HUES48 (cell line): Measurements from ENCODE around the gene ZNF865.

Experiments
- H3K27ac ChIP-seq: one replicate; pipeline ENCODE4 v1.7.0; 2013; ENCODE audit warnings: low read depth, low read length, inconsistent platforms
- H3K27me3 ChIP-seq: 2 replicates; pipeline ENCODE4 v1.6.1; 2013; ENCODE audit warnings: mild to moderate bottlenecking, low read length; ENCODE audit not compliant: control insufficient read depth, insufficient read depth
- H3K36me3 ChIP-seq: 2 replicates; pipeline ENCODE4 v1.6.1; 2013; ENCODE audit warnings: low read length; ENCODE audit not compliant: control insufficient read depth, insufficient read depth
- H3K4me1 ChIP-seq: 2 replicates; pipeline ENCODE4 v1.6.1; 2013; ENCODE audit warnings: mild to moderate bottlenecking, low read length; ENCODE audit not compliant: control insufficient read depth, insufficient read depth
- H3K4me3 ChIP-seq: 2 replicates; pipeline ENCODE4 v1.5.1; 2013; ENCODE audit warnings: mild to moderate bottlenecking, low read depth, low read length
- H3K9ac ChIP-seq: 2 replicates; pipeline ENCODE4 v1.6.1; 2013; ENCODE audit warnings: mild to moderate bottlenecking, low read depth, low read length, moderate library complexity
- H3K9me3 ChIP-seq: 2 replicates; pipeline ENCODE4 v1.6.1; 2013; ENCODE audit warnings: low read length; ENCODE audit not compliant: control insufficient read depth, insufficient read depth

ZNF865 gene

DNA sequence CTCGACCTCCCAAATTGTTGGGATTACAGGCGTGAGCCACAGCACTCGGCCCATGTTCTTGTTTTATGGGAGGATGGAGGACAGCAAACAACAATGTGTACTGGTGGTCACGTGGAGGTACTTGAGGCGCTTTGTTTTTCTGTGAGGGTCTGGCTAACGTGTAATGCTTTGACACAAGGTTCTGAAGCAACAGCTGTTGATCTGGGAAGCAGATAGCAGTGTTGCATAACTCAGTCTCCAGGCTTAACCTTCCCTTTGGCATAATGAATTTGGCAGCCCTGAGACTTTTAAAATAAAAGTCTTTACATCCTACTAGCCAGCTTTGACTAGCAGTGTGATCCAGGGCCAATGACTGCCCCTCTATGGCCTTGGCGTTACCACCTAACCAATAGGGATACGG is 28.4 kb downstream of the ZNF865 start:
- Histone ChIP-seq H3K36me3 (no peaks in the 10 kb centered on the region), H3K9ac (no peak overlapping the region), H3K4me3 (no peak overlapping the region), H3K27me3 (no peaks in the 10 kb centered on the region), H3K9me3 (no peaks in the 10 kb centered on the region), H3K4me1 (peaks cover 6% of the 10 kb centered on the region), H3K27ac (no peak overlapping the region)

DNA sequence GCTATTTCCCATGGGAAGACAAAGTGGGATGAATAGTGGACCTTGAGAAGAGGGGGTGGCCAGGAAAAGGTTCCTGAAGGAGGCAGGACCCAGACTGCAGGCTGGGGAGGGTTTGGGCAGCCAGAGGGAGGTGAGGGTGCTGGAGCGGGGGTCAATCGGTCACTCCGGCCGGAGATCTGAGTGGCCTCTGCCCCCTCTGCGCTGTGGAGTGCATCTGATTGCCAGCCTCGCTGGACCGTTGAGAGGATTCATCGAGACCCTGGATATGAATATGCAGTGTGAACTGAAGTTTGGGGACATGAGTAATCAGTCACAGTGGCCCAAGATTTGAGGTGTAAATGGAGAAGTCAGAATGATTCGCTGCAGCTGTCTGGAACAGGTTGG is 29.9 kb downstream of the ZNF865 start:
- Histone ChIP-seq H3K9ac (peak overlapping the region; percentile 91), H3K4me3 (peak overlapping the region; percentile 88), H3K36me3 (no peaks in the 10 kb centered on the region), H3K9me3 (no peaks in the 10 kb centered on the region), H3K27ac (peak overlapping the region; percentile 63), H3K4me1 (peaks cover 8% of the 10 kb centered on the region), H3K27me3 (no peaks in the 10 kb centered on the region)

DNA sequence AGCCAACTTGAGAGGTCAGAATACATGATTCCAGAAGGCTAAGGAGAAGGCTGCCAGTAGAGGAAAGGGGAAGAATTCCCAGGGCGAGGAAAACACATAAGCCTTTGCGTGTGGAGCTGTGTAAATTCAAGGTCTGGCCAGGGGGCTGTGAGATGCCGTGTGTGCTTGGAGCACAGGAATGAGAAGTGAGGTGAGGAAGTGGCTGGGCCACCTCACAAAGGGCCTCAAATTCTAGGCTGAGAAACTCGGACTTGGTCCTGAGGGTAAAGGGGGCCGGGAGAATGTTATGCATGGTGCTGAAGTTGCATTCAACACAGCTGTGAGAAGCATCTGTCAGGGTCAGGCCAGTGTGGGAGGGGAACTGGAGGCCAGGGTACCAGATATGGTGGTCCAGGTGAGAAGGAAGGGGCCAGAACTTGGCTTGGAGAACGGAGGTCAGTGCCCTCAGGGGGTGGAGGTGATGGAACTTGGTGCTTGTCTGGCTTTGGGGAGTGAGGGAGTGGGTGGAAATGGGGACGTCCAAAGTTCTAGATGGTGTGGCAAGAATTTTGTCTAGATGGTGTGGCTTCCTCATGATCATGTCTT is 30.5 kb downstream of the ZNF865 start:
- no peaks in the 10 kb centered on the region for H3K9me3 ChIP-seq
- H3K9ac ChIP-seq: peak overlapping the region; percentile 91
- no peak overlapping the region for H3K27ac ChIP-seq
- H3K36me3 ChIP-seq: no peaks in the 10 kb centered on the region
- H3K27me3 ChIP-seq: no peaks in the 10 kb centered on the region
- H3K4me1 ChIP-seq: peaks cover 9% of the 10 kb centered on the region
- H3K4me3 ChIP-seq: peak overlapping the region; percentile 88

DNA sequence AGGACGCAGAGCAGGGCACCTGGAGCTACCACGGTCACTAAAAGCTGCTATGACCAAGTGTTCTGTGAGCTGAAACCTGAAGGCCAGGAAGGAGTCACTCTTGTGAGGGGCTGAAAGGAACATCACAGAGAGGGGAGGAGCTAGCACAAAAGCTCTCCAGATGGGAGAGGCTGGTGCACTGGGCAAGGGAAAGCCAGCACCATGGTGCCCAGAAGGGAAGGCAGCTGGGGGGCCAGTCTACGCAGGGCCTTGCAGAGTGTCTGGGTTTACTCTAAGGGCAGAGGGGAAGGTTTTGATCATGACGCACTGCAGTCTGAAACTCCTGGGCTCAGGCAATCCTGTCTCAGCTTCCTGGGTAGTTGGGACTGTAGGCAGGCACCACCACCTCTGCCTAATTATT is 31.3 kb downstream of the ZNF865 start:
- Histone ChIP-seq H3K27me3 (no peaks in the 10 kb centered on the region), H3K4me1 (peaks cover 9% of the 10 kb centered on the region), H3K9me3 (no peaks in the 10 kb centered on the region), H3K9ac (no peak overlapping the region), H3K27ac (no peak overlapping the region), H3K4me3 (no peak overlapping the region), H3K36me3 (no peaks in the 10 kb centered on the region)

DNA sequence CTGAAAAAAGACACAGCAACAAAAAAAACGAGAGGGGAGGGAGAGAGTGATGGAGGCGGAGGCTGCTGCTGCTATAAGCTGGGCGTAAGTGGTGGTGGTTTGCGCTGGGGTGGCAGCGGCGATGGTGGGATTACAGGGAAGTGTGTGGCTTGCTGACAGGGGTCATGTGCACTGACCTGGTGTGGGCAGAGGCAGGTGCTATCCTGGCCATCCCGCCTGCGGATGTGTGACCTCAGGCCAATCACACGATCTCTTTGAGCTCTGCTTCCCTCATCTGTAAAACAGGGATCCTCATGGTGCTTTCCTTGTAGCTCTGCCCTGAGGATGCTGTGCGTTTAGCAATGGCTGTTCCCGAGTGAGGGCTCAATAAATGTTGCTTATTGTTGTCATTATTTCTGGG is 32.1 kb downstream of the ZNF865 start:
- Histone ChIP-seq H3K27me3 (no peaks in the 10 kb centered on the region), H3K4me3 (no peak overlapping the region), H3K27ac (no peak overlapping the region), H3K4me1 (peaks cover 9% of the 10 kb centered on the region), H3K36me3 (no peaks in the 10 kb centered on the region), H3K9me3 (no peaks in the 10 kb centered on the region), H3K9ac (no peak overlapping the region)

DNA sequence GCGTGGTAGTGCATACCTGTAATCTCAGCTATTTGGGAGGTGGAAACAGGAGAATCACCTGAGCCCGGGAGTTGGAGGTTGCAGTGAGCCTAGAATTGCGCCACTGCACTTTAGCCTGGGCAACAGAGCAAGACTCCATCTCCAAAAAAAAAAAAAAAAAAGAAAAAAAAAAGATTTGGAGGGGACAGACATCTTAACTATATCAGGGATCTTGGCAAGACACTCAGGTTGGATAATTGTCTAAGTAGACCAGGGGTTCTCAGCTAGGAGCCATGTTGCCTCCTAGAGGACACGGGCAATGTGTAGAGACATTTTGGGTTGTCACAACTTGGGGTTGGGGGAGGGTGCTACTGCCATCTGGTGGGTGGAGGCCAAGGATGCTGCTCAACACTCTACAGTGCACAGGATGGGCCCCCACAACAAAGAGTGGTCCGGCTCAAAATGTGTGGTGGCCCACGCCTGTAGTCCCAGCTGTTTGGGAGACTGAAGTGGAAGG is 33.5 kb downstream of the ZNF865 start:
- H3K9ac ChIP-seq: no peak overlapping the region
- no peaks in the 10 kb centered on the region for H3K36me3 ChIP-seq
- no peaks in the 10 kb centered on the region for H3K9me3 ChIP-seq
- H3K4me3 ChIP-seq: no peak overlapping the region
- H3K27me3 ChIP-seq: no peaks in the 10 kb centered on the region
- no peak overlapping the region for H3K27ac ChIP-seq
- H3K4me1 ChIP-seq: peaks cover 14% of the 10 kb centered on the region

DNA sequence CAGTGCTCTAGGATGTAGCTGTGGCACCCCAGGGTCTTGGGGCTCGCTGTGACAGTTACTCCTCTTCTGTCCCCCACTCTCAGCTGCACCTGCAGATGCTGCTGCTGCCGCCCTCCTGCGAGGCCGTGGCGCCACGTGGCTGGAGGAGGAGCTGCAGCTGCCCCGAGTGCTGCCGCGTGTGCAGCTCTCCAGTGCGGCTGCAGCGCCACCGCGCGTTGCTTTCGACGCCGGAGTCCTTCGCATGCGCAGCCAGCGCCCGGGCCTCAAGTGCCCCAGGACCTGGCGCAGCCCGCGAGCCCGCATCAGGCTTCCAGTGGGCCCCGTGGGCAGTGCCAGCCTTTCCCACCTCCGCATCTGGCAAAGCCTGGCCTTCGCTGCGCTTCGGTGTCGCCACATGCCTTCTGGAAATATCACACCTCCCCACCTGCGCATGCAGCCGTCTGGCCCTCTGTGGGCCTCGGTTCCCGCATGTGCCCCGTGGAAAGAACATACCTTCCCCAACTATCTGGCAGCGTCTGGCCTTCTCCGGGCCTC is 34.7 kb downstream of the ZNF865 start:
- Histone ChIP-seq H3K9ac (no peak overlapping the region), H3K9me3 (no peaks in the 10 kb centered on the region), H3K4me3 (peak overlapping the region; percentile 76), H3K27me3 (no peaks in the 10 kb centered on the region), H3K36me3 (peaks cover 8% of the 10 kb centered on the region), H3K27ac (peak overlapping the region; percentile 90), H3K4me1 (peaks cover 14% of the 10 kb centered on the region)

DNA sequence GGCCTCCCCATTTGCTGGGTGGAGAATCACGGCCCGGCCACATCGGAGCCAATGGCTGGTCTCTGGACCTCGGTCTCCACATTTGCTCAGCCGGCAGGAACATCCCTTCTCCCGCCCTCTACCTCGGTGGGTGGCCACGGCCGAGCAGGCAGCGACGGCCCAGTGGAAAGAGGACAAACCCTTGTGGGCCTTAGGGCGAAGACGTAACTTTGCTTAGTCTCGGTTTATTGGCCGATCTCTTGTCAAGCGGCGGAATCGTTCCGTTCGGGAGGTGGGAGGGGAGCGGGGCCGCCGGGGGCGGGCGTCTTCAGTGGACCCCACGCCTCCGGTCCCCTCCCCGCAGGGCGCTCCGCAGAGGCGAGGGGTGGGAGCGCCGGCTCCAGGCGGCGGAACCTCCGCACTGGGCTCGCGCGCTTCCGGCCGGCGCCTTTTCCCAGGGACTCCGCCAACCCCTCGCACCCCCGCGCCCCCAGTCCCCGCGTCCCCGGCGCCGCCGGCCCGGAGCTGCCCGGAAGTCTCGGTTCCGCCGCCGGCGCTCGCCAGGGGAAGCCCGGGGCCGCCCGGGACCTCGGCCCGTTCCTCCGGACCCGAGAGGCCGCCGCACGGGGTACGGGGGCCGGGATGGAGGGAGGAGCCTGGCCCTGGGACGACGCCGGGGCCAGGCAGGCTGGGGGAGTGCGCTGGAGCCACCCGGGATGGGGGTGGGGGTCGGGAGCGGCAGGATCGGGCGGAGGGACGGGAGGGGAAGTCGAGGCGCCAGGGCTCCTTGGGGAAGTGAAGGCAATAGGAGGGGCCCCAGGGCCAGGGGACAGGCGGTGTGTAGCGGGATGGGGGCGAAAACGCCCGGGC is 35.4 kb downstream of the ZNF865 start, which contains the start of gene ZNF580:
TSS of gene ZNF580 (plus strand) at position 426 of the 849 bp plus-strand sequence. CDS start 1,507 bp downstream, outside the sequence.
- Histone ChIP-seq H3K9ac (peak within 1 kb of the TSS; percentile 79), H3K36me3 (peaks cover 15% of the 10 kb centered on the region), H3K4me1 (peaks cover 11% of the 10 kb centered on the region), H3K9me3 (no peaks in the 10 kb centered on the region), H3K27ac (peak within 1 kb of the TSS; percentile 90), H3K27me3 (no peaks in the 10 kb centered on the region), H3K4me3 (peak within 1 kb of the TSS; percentile 76)

DNA sequence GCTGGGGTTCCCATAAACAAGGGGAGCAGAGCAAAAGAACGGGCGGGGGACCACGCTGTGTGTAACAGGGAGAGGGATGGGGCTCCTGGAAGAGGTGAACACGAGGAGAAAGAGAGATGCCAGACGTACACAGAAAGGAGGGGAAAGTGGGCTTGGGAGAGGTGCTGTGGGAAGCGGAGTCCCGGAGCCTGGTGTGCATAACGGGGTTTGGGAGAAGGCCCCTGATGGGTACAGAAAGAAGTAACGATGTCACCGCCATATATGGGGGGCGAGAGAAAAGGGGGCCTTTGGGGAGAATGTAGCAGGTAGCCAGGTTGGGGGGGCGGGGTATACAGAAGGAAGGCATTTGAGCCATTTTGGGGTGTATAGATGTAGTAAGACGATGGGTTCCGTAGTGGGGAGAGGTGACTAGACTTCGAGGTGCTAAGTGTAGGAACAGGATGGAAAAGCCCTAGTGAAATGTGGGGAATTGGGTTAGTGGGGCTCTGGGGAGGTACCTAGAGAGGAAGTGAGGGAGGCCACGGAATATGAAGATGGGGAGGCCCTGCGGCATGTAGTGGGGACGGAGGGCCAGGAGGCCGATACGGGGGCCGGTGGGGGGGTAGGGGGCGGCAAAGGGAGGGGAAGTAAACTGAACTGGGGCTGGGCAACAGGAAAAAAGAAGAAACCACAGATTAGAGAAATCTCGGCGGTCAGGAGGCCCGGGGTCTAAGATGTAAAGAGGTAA is 36.1 kb downstream of the ZNF865 start:
- Histone ChIP-seq H3K27me3 (no peaks in the 10 kb centered on the region), H3K4me1 (peaks cover 8% of the 10 kb centered on the region; the same call in 1 of the 2 replicates), H3K27ac (peak overlapping the region; percentile 90)

DNA sequence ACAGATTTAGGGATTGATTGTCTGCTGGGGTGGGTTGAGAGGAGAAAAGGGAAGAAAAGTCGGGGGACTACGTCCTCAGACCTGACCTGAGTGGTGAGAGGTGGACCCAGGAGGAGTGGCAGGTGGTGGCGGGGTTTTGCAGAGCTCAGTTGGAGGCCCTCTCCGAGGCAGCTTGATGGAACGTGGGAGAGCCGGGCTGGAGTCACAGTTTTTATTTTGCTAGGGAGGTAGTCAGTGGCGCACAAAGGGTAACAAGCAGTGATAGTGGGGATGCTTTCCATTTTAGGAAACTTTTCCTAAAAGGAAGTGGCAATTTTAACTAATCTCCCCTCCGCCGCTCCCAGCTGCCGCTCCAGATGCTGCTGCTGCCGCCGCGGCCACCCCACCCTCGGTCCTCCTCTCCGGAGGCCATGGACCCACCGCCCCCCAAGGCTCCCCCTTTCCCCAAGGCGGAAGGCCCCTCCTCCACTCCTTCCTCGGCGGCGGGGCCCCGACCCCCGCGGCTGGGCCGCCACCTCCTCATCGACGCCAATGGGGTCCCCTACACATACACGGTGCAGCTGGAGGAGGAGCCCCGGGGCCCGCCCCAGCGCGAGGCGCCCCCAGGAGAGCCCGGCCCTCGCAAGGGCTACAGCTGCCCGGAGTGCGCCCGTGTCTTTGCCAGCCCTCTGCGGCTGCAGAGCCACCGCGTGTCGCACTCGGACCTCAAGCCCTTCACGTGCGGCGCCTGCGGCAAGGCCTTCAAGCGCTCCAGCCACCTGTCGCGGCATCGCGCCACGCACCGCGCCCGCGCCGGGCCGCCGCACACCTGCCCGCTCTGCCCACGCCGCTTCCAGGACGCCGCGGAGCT is 36.9 kb downstream of the ZNF865 start:
- H3K36me3 ChIP-seq: peaks cover 16% of the 10 kb centered on the region
- H3K4me1 ChIP-seq: peaks cover 14% of the 10 kb centered on the region
- no peaks in the 10 kb centered on the region for H3K9me3 ChIP-seq
- H3K27me3 ChIP-seq: no peaks in the 10 kb centered on the region
- H3K9ac ChIP-seq: peak overlapping the region; percentile 73
- peak overlapping the region; percentile 90 for H3K27ac ChIP-seq
- peak overlapping the region; percentile 76 for H3K4me3 ChIP-seq

More for the DNA sequence above, 36.1 kb downstream of the ZNF865 start:
- H3K9me3 ChIP-seq: no peaks in the 10 kb centered on the region
- peaks cover 16% of the 10 kb centered on the region for H3K36me3 ChIP-seq
- H3K9ac ChIP-seq: peak overlapping the region; percentile 79
- H3K4me3 ChIP-seq: peak overlapping the region; percentile 76
